GM19238 (cell line): Measurements from ENCODE around the gene TJP1.
"Not testable (repeated sequence)": the region's sequence is repeated elsewhere in the genome, so short reads cannot be mapped to it uniquely, and the experiment has no call there.

Source experiments
- DNase-seq: peaks from one replicate; pipeline ENCODE4 v3.0.0; 2011; ENCODE audit warnings: low spot score; ENCODE audit not compliant: insufficient read length

Gene TJP1

GRCh38 chr15:29838352-29839010, 16.2 kb upstream of the TJP1 start:
- no peak for DNase-seq

DNA sequence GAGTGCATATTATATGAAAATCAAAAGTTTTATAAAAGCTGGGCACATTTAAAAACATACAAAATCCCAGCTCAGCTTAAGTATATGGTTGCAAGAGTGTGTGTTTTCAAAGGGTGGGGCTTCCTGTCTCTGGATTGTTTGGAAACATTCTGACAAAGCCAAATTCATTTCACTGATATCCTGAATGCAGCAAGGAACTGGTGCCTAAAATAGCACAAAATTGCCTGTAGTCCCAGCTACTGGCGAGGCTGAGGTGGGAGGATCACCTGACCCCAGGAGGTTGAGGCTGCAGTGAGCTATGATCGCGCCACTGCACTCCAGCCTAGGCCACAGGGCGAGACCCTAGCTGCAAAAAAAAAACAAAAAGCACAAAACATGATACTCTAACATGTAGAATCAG, 13.0 kb upstream of the TJP1 start:
- no peak for DNase-seq

GRCh38 chr15:29832709-29833108, 10.4 kb upstream of the TJP1 start:
- no peak for DNase-seq

GRCh38 chr15:29826908-29827820, 4.9 kb upstream of the TJP1 start:
- DNase-seq = no peak

GRCh38 chr15:29825227-29825626, 3.0 kb upstream of the TJP1 start:
- no peak for DNase-seq

GRCh38 chr15:29822684-29823459, 604 bp upstream of the TJP1 start:
- no peak for DNase-seq

- DNase-seq = peak; percentile 10
These were observed 710 bp downstream of the TJP1 start for GRCh38 chr15:29821416-29822099.

DNA sequence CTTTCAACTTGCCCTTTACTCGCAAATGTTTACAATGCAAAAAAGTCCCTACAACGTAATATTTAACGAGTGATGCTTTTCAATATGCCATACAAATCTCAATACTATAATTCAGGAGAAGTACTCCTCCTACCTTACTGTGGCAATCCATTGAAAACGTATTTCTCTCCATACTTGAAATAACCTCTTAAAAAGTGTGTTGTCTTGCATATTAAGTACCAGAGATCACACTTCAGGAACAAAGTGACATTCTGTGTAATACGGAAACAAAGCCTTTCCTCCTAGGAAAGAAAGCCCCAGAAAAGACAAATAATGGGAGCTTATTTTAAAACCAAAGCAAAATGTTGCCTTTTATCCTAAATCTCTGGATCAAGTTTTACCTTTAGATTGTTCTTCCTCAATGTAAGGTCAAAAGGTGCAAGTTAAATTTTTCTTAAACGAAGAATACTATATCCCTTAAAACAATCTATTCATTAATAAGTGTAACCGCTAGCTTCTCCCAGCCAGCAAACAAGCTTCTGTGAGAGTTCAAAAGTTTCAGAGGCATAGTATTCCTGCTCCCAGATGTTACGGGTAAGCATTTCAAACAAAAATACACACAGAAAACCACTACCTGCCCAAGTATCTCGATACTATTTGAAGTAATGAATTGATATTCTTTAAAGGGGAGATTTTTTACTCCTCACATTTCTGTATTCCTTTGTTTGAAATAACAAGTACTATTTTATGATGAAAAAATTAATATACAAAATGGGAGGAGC, 1.7 kb downstream of the TJP1 start:
- DNase-seq = no peak

DNA sequence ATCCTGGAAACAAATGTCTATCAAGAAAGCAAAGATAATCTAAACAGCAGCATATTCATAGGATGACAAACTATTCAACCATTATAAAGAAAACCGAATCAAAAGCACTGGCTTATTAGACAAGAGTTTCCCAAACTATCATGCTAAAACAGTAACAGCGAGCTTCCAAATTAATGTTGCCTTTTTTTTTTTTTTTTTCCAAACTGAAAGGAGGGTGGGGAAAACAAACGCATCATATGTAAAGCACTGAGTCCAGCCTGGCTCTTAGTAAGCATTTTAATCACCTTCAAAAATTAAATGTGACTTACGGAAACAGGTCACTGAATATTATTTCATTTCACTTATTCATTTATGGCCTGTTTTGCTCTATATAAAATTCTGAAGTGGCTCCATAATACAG, 2.3 kb downstream of the TJP1 start:
- DNase-seq = no peak

GRCh38 chr15:29818141-29818540, 4.1 kb downstream of the TJP1 start:
- DNase-seq = no peak

DNA sequence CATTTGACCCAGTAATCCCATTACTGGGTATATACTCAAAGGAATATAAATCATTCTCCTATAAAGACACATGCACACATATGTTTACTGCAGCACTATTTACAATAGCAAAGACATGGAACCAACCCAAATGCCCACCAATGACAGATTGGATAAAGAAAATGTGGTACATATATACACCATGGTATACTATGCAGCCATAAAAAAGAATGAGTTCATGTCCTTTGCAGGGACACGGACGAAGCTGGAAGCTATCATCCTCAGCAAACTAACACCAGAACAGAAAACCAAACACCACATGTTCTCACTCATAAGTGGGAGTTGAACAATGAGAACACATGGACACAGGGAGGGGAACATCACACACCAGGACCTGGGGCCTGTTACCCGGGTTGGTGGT, 4.8 kb downstream of the TJP1 start:
- not testable (repeated sequence) for DNase-seq

DNA sequence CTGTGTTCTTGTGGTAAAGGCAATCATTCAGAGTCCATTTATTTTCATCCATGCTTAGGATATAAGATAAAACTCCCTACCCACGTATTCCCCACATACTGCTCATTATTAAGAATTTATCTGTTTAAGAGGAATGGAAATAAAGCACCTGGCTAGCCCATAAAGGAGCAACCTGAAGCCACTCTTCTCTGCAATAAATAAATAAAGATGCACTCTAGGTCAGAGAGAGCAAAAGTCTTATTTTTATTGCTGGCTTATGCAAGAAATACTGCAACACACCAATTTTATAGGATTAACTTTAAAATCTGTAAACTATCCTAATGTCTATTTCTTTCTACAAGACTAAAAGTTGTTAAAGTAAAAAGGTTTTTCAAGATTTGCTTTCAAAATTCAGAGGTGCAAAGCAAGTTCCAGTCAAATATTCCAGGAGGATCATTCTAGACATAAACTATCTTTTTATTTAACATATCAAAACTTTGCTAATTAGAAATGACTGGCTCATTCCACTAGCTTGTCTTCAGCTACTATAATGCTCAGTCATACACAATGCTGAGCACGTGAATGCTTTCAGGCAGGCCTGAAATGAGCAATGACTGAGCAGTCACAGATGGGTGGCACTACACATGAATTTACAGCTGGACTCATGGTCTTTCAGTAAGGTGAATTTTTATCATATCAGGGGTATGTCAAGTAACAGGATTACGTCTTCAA, 7.1 kb downstream of the TJP1 start:
- no peak for DNase-seq

DNA sequence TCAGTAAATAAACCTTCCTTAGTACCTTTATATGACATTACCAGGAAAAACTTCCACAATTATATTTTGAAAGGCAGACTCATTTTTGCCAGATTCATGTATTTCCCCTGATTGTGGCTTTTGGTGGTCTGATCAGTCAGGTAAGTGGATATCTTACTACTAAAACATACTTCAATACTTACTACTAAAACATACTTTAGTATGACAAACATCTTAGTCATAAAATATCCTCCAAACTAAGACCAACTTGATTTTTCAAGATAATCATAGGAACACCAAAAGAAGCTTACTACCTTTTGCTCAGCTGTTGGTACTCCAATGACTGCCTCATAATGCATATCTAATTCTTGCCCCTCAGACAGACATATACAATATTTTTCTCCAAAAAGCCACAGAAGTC, 9.3 kb downstream of the TJP1 start:
- no peak for DNase-seq

DNA sequence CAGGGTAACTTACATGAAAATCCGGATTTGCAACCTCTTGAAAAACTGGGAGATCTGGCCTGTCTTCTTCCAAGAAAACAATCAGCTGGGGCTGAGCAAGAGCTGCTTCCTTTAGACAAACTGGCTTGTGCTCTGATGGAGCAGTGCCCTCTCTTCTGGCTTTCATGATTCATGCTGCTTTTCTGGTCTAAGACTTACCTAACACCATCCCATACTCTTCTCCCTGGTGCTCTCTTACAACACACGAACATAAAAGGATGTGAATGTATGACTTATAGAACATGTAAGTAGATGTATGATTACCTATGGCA, 9.9 kb downstream of the TJP1 start:
- DNase-seq = no peak

GRCh38 chr15:29811691-29812383, 10.4 kb downstream of the TJP1 start:
- no peak for DNase-seq

- DNase-seq = no peak
These were observed 16.6 kb downstream of the TJP1 start for GRCh38 chr15:29805708-29806104.

DNA sequence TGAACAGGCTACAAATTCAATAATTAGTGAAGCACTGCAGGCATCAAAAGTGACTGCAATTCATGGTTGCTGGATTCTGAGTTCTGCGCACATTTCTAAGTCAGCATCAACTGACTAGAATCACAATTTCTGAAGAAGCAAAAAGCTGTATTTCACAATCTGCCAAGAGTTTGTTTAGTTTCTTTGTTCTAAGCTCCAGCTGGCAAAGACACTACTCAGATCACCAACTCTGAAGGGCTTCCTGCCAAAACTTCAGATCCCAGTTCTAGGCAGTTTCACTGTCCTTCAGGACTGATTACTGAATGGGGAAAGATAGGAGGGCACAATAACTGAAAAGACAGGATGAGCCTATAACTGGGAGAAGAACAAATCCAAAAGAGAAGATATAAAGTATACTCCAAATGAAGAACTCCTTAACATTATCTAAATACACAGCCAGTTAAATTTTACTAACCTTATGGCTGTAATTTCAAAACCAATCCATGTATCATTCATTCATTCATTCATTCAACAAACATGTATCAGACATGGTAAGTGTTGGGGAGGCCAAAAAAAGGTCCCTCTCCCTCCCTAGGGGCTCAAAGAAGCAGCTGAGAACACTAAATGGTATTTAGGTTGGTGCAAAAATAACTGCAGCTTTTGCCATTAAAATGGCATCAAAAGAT, 17.1 kb downstream of the TJP1 start:
- DNase-seq = no peak

GRCh38 chr15:29802411-29802810, 19.9 kb downstream of the TJP1 start:
- no peak for DNase-seq
